K562 (cell line): ENCODE measurements around the gene CLASP1. TPM values are rescaled to one million over a fixed set of nuclear protein-coding genes. Genes with fewer than 3 reads are reported as not detected.
A peak's percentile ranks its signal among the peaks of the same experiment; 100 is the strongest.

Experiments
- ATAC-seq: fragments of 200-7000 bp; cut with Tn5 transposase; 3 replicates; pipeline ENCODE4 v1.9.1; 2020; ENCODE audit warnings: moderate library complexity
- BruUV-seq: library from RNA; stranded (reverse); fragments of 400-500 nt; replicated peaks from 2 replicates; lab custom pipeline; 2021; lab: Mats Ljungman, UMichigan
- CTCF ChIA-PET: fragments of 300-600 bp; formaldehyde crosslinking; extraction: SDS; loops from one replicate; lab custom pipeline; 2021; ENCODE audit warnings: low intra/inter-chr PET ratio; lab: Yijun Ruan, JAX
- POLR2A ChIA-PET: fragments of 300-600, 350-650 bp; sonication (Branson Sonifier 250); formaldehyde crosslinking; extraction: SDS; loops from one replicate; lab custom pipeline; 2021; ENCODE audit warnings: antibody characterized with exemption, inconsistent platforms; lab: Yijun Ruan, JAX
- DNase-seq, 4 experiments: peaks; one replicate each; pipeline versions ENCODE4 v3.0.0 to v3.0.0-alpha.2; 2011 to 2018; ENCODE audit warnings: low spot score in 3 of 4, mixed read lengths in 3 of 4; ENCODE audit errors: extremely low read depth in 1 of 4
- FAIRE-seq: peaks from 2 replicates; lab custom pipeline; 2011; peaks lifted over from hg19 to GRCh38; lab: Jason Lieb, UNC
- H2AFZ ChIP-seq: 2 replicates; pipeline ENCODE4 v1.6.0; 2011; ENCODE audit warnings: low read depth, low read length, control low read depth, inconsistent platforms
- H3K27ac ChIP-seq: fragments of 200-600 bp; 3 replicates; pipeline ENCODE4 v1.8.0; 2011; ENCODE audit warnings: low read depth, mild to moderate bottlenecking, control low read depth, inconsistent platforms, low read length, moderate library complexity, mixed read lengths; ENCODE audit errors: extremely low read depth
- H3K27me3 ChIP-seq, 2 experiments: fragments of 300-600 bp in 1 of 2; 2 replicates in 1 of 2; 3 replicates in 1 of 2; pipeline versions ENCODE4 v1.6.0 to v1.8.0; 2011; ENCODE audit warnings: inconsistent platforms in 2 of 2, low read length in 2 of 2, mild to moderate bottlenecking in 1 of 2, mixed read lengths in 1 of 2, moderate library complexity in 1 of 2; ENCODE audit not compliant: control insufficient read depth in 2 of 2, insufficient read depth in 2 of 2
- H3K36me3 ChIP-seq: fragments of 300-600 bp; 3 replicates; pipeline ENCODE4 v1.8.0; 2011; ENCODE audit warnings: mild to moderate bottlenecking, low read length, inconsistent platforms; ENCODE audit not compliant: control insufficient read depth, insufficient read depth
- H3K4me1 ChIP-seq, 2 experiments: fragments of 200-600 bp in 1 of 2; replicated peaks in 1 of 2; 2 replicates in 1 of 2; 3 replicates in 1 of 2; pipeline versions ENCODE4 v1.5.1 to v1.8.0; 2011; ENCODE audit warnings: inconsistent platforms in 2 of 2, low read length in 2 of 2, mild to moderate bottlenecking in 1 of 2, mixed read lengths in 1 of 2, moderate library complexity in 1 of 2; ENCODE audit not compliant: control insufficient read depth in 2 of 2, insufficient read depth in 2 of 2
- H3K4me2 ChIP-seq: 2 replicates; pipeline ENCODE4 v1.6.1; 2011; ENCODE audit warnings: low read length, control low read depth, inconsistent platforms, mixed read lengths; ENCODE audit not compliant: insufficient read depth
- H3K4me3 ChIP-seq: fragments of 200-600 bp; sonication (generic), shearing (Covaris generic); 2 replicates; pipeline ENCODE4 v1.5.1; 2016; ENCODE audit warnings: control low read depth, inconsistent platforms
- H3K79me2 ChIP-seq: fragments of 200-600 bp; 3 replicates; pipeline ENCODE4 v1.8.0; 2011; ENCODE audit warnings: low read length, inconsistent platforms; ENCODE audit not compliant: control insufficient read depth, insufficient read depth
- H3K9ac ChIP-seq, 2 experiments: 2 replicates each; pipeline versions ENCODE4 v1.6.0 to v1.6.1; 2011; ENCODE audit warnings: low read depth in 2 of 2, low read length in 2 of 2, control low read depth in 1 of 2, inconsistent platforms in 1 of 2, mild to moderate bottlenecking in 1 of 2, mixed read lengths in 1 of 2; ENCODE audit not compliant: insufficient read depth in 1 of 2
- H3K9me1 ChIP-seq: one replicate; pipeline ENCODE4 v1.6.0; 2011; ENCODE audit warnings: inconsistent platforms, mild to moderate bottlenecking, low read length, moderate library complexity; ENCODE audit not compliant: control insufficient read depth, insufficient read depth
- H3K9me3 ChIP-seq: replicated peaks from 2 replicates; pipeline ENCODE4 v1.5.1; 2011; ENCODE audit warnings: low read depth, low read length, inconsistent platforms; ENCODE audit not compliant: control insufficient read depth, insufficient read depth
- H4K20me1 ChIP-seq: replicated peaks from 2 replicates; pipeline ENCODE4 v1.6.1; 2011; ENCODE audit warnings: low read length, inconsistent platforms, mixed read lengths; ENCODE audit not compliant: control insufficient read depth, insufficient read depth
- HDAC2 ChIP-seq: fragments of 450-650 bp; IDR thresholded peaks from 2 replicates; pipeline ENCODE4 v1.6.1; 2016; ENCODE audit warnings: mild to moderate bottlenecking
- MTA3 ChIP-seq: fragments of 450-650 bp; formaldehyde crosslinking; IDR thresholded peaks from 2 replicates; pipeline ENCODE4 v1.6.1; 2017; ENCODE audit warnings: mild to moderate bottlenecking, borderline replicate concordance
- NFIX ChIP-seq: fragments of 250-450 bp; sonication (Bioruptor Pico); IDR thresholded peaks from 2 replicates; pipeline ENCODE4 v1.4.0; 2020; ENCODE audit warnings: low read depth, mild to moderate bottlenecking, moderate library complexity
- RCOR1 ChIP-seq, 2 experiments: IDR thresholded peaks; 2 replicates each; pipeline ENCODE4 v1.6.1; 2012; ENCODE audit warnings: low read depth in 2 of 2, low read length in 2 of 2, borderline replicate concordance in 1 of 2, improper control_type of control experiment in 1 of 2
- TGIF2 ChIP-seq: sonication (generic); formaldehyde crosslinking; IDR thresholded peaks from 2 replicates; pipeline ENCODE4 v1.8.1; 2022; ENCODE audit warnings: mild to moderate bottlenecking, missing genetic modification reagents, moderate library complexity
- WGBS: fragments of 100-300 bp; shearing (Covaris generic); methylation state at CpG from one replicate; pipeline ENCODE4 v1.1.6; 2016; ENCODE audit warnings: low coverage, mixed read lengths; ENCODE audit not compliant: insufficient coverage; ENCODE audit errors: missing lambda C conversion rate; 5-methylcytosine and 5-hydroxymethylcytosine counted together
- in situ Hi-C: fragments of 300-500 bp; cut with MboI; formaldehyde crosslinking; loops from 4 replicates; pipeline ENCODE4 v1.15.0; 2018; ENCODE audit warnings: inconsistent platforms, mixed read lengths
- intact Hi-C: fragments of 100-400 bp; cut with micrococcal nuclease; formaldehyde crosslinking; loops from 2 replicates; pipeline ENCODE4 v1.14.2; 2022
- polyA plus RNA-seq, 8 experiments: library from polyadenylated mRNA; depleted of rRNA in 4 of 8; stranded (reverse) in 5 of 8; unstranded in 3 of 8; fragments of >200 nt; fragmentation: Nextera tagmentation in 2 of 8; fragmentation: Illumina TruSeq in 1 of 8; extraction: Ambion mirVana in 2 of 8; extraction: Trizol in 1 of 8; gene quantifications; 2 replicates each; pipeline versions ENCODE4 v1.2.1 to v1.2.3, GENCODE V29; 2011 to 2014; ENCODE audit warnings: inconsistent platforms in 1 of 8, missing spikeins in 1 of 8
- total RNA-seq, 7 experiments: library from RNA; depleted of rRNA in 6 of 7; stranded (reverse); fragments of >200 nt in 6 of 7; fragmentation: Illumina TruSeq in 2 of 7; extraction: Trizol in 2 of 7; gene quantifications; 2 replicates each; pipeline versions ENCODE4 v1.2.1 to v1.2.3, GENCODE V29; 2011 to 2021; ENCODE audit warnings: low replicate concordance in 1 of 7
- TF ChIP-seq, protein P1 (sequence below): fragments of 250-450 bp; sonication (Bioruptor Pico); IDR thresholded peaks from 2 replicates; pipeline ENCODE4 v1.4.0; 2020; ENCODE audit warnings: mild to moderate bottlenecking, moderate library complexity, borderline replicate concordance
- TF ChIP-seq, protein P2 (sequence below): sonication (generic); formaldehyde crosslinking; IDR thresholded peaks from 2 replicates; pipeline ENCODE4 v1.8.0; 2023; ENCODE audit warnings: mild to moderate bottlenecking, missing genetic modification reagents

The CLASP1 gene
- total and polyA plus RNA-seq, 9 of the 15 experiments (the other 6 are each of a cell fraction or from before 2014, with no cell fraction given), result 1.7 to 40.3 (median 20.7) TPM

DNA sequence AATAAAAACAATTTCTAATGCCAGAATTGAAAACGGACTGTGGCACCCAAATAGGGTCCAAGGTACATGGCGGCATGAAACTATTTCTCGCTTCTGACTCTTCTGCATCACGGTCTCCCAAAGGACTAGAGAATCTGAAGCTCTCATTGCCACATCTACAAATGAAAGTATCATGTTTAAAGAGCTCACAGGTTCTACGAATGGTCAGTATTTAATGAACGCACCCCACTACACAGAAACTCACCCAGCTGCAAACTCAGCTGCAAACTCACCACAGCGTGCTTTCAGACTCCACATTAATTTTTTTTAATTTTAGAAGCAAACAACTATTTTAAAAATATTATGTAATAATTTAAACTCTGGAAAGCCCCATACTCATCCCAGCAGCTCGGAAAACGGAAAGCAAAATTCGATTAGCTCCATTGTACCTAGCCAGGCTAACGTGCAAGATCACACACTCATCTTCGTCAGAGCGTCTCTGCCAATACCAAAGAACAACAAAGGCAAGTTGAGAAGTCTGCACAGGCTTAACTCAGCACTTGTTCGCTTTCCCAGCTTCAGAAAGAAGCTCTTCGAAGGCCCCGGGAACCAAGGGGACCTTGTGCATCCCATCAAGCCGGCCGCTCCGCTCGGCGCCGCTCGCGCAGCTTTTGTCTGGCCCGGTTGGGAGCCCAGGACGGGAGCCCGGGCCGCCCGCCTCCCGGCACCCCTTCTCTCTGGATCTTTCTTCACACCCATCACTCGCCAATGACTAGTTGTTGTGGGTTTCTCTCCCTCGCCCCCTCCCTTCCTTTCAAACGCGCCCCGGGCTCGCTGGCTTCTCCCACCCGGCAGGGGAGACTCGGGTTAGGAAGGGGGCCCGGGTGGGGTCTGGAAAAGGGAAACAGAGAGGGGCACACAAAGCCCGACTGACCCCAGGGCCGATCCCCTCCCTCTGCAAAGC, 785 bp downstream of the CLASP1 start:
- WGBS, result under 1% methylated on average over 33 of the region's 41 CpGs
- ChIA-PET CTCF (no interaction called here), POLR2A (interaction anchor here (0.6 to 4.3 kb wide), 7 partner anchors 29 to 806 kb away, joined by 3 to 31 read pairs (median 3); partner anchors contain the start of gene RNU4ATAC)
- intact Hi-C loops (loop anchor here (1.0 kb wide), 3 partner anchors 52 to 117 kb away; no protein-coding TSS in a partner anchor), in situ Hi-C loops (no loop called here)
- Histone ChIP-seq H3K27me3 (no peaks in the 10 kb centered on the region), H3K36me3 (peaks cover 8% of the 10 kb centered on the region; the same call in 1 of the 3 replicates), H3K9me3 (no peaks in the 10 kb centered on the region), H3K9ac (peak overlapping the region; percentile 93 to 99), H3K27ac (peak overlapping the region; percentile 100), H3K4me2 (peak overlapping the region; percentile 94), H3K4me3 (peak overlapping the region; percentile 88), H3K4me1 (peaks cover 12 to 23% of the 10 kb centered on the region in 2 experiments), H2AFZ (peak overlapping the region; percentile 98), H3K9me1 (no peaks in the 10 kb centered on the region), H3K79me2 (peaks cover 94% of the 10 kb centered on the region), H4K20me1 (no peaks in the 10 kb centered on the region)
- peak; percentile 88 for FAIRE-seq
- peak; percentile 38 for ATAC-seq
- TSS peak; percentile 70 for BruUV-seq
- DNase-seq, result peak in 2 of 4 experiments; percentile 47 to 62
- TF ChIP-seq, protein P1, sequence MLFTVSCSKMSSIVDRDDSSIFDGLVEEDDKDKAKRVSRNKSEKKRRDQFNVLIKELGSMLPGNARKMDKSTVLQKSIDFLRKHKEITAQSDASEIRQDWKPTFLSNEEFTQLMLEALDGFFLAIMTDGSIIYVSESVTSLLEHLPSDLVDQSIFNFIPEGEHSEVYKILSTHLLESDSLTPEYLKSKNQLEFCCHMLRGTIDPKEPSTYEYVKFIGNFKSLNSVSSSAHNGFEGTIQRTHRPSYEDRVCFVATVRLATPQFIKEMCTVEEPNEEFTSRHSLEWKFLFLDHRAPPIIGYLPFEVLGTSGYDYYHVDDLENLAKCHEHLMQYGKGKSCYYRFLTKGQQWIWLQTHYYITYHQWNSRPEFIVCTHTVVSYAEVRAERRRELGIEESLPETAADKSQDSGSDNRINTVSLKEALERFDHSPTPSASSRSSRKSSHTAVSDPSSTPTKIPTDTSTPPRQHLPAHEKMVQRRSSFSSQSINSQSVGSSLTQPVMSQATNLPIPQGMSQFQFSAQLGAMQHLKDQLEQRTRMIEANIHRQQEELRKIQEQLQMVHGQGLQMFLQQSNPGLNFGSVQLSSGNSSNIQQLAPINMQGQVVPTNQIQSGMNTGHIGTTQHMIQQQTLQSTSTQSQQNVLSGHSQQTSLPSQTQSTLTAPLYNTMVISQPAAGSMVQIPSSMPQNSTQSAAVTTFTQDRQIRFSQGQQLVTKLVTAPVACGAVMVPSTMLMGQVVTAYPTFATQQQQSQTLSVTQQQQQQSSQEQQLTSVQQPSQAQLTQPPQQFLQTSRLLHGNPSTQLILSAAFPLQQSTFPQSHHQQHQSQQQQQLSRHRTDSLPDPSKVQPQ (CRISPR knock-in tag), result no peak
- TF ChIP-seq HDAC2 (0 out of 2 replicates have a peak, but pooled peaks have one; percentile 20), RCOR1 (IDR thresholded peaks at IDR 0.05; ENCODE audit: borderline replicate concordance in 1 of 2, low read depth in 2 of 2, low read length in 2 of 2) (0 out of 4 replicates have a peak, but pooled peaks of 1 of the 2 experiments have one; percentile 12), NFIX (CRISPR knock-in tag) (no peak), TGIF2 (CRISPR knock-in tag) (0 out of 2 replicates have a peak, but pooled peaks have one; percentile 65), MTA3 (0 out of 2 replicates have a peak, but pooled peaks have one; percentile 11)
- TF ChIP-seq, protein P2, sequence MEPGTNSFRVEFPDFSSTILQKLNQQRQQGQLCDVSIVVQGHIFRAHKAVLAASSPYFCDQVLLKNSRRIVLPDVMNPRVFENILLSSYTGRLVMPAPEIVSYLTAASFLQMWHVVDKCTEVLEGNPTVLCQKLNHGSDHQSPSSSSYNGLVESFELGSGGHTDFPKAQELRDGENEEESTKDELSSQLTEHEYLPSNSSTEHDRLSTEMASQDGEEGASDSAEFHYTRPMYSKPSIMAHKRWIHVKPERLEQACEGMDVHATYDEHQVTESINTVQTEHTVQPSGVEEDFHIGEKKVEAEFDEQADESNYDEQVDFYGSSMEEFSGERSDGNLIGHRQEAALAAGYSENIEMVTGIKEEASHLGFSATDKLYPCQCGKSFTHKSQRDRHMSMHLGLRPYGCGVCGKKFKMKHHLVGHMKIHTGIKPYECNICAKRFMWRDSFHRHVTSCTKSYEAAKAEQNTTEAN (CRISPR knock-in tag), result no peak
